Measurements from ENCODE around the gene TERT.

- TF ChIP-seq CTCF (IDR thresholded peaks at IDR 0.05) (no peak), POLR2AphosphoS5 (IDR thresholded peaks at IDR 0.05) (no peak)
These were observed 77.2 kb downstream of the TERT start for GRCh38 chr5:1217596-1218206.
